Vagina (tissue), 2 donors: ENCODE measurements around the gene KIF3B.

Experiments
- POLR2A ChIP-seq, 2 donors: fragments of 450-650 bp; IDR thresholded peaks; one replicate each; pipeline ENCODE4 v1.6.1; 2017; ENCODE audit warnings: antibody characterized with exemption in 2 of 2, mild to moderate bottlenecking in 2 of 2, moderate library complexity in 2 of 2
- POLR2AphosphoS5 ChIP-seq, 2 donors: sonication (generic); formaldehyde crosslinking; IDR thresholded peaks; one replicate each; pipeline ENCODE4 v1.9.0; 2017; ENCODE audit warnings: antibody characterized with exemption in 2 of 2, mild to moderate bottlenecking in 2 of 2, low read depth in 1 of 2; ENCODE audit not compliant: insufficient read depth in 1 of 2
- TF ChIP-seq, protein P1 (sequence below), 3 experiments: fragments of 450-650 bp in 2 of 3; fragments of 200-600 bp in 1 of 3; sonication (generic) in 1 of 3; IDR thresholded peaks; one replicate each; pipeline ENCODE4 v1.5.1; 2017 to 2019; ENCODE audit warnings: antibody characterized with exemption in 3 of 3, mild to moderate bottlenecking in 2 of 3, moderate library complexity in 2 of 3

DNA sequence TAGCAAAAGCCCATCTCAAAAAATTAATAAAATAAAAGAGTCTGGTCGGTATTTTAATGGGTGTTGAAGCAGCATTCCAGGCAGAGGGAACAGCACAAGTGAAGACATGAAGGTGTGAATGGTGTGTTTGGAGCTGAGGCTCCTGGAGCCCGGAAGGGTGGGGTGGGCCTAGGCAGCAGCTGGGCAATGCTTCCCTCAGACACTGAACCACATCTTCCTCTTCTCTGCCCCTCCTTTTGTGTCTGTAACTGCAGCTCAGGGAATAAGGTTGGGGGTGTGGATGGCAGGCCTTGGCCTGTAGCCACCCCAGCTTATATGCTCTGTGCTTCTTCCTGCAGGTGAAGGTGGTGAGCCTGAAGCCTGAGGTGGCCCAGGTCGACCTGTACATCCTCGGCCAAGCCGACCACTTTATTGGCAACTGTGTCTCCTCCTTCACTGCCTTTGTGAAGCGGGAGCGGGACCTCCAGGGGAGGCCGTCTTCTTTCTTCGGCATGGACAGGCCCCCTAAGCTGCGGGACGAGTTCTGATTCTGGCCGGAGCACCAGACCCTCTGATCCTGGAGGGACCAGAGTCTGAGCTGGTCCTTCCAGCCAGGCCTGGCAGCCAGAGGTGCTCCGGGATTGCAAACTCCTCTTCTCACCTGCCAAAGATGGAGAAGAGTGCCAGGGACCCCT, 43.2 kb upstream of the KIF3B start:
- TF ChIP-seq POLR2A (IDR thresholded peaks at IDR 0.05) (no peak), POLR2AphosphoS5 (IDR thresholded peaks at IDR 0.05; ENCODE audit: insufficient read depth in 1 of 2, low read depth in 1 of 2) (no peak)
- TF ChIP-seq, protein P1, sequence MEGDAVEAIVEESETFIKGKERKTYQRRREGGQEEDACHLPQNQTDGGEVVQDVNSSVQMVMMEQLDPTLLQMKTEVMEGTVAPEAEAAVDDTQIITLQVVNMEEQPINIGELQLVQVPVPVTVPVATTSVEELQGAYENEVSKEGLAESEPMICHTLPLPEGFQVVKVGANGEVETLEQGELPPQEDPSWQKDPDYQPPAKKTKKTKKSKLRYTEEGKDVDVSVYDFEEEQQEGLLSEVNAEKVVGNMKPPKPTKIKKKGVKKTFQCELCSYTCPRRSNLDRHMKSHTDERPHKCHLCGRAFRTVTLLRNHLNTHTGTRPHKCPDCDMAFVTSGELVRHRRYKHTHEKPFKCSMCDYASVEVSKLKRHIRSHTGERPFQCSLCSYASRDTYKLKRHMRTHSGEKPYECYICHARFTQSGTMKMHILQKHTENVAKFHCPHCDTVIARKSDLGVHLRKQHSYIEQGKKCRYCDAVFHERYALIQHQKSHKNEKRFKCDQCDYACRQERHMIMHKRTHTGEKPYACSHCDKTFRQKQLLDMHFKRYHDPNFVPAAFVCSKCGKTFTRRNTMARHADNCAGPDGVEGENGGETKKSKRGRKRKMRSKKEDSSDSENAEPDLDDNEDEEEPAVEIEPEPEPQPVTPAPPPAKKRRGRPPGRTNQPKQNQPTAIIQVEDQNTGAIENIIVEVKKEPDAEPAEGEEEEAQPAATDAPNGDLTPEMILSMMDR (IDR thresholded peaks at IDR 0.05) = no peak
